ENCODE results near the gene SPCS1.
"Not testable (repeated sequence)": the region's sequence is repeated elsewhere in the genome, so short reads cannot be mapped to it uniquely, and the experiment has no call there.

SPCS1 gene

DNA sequence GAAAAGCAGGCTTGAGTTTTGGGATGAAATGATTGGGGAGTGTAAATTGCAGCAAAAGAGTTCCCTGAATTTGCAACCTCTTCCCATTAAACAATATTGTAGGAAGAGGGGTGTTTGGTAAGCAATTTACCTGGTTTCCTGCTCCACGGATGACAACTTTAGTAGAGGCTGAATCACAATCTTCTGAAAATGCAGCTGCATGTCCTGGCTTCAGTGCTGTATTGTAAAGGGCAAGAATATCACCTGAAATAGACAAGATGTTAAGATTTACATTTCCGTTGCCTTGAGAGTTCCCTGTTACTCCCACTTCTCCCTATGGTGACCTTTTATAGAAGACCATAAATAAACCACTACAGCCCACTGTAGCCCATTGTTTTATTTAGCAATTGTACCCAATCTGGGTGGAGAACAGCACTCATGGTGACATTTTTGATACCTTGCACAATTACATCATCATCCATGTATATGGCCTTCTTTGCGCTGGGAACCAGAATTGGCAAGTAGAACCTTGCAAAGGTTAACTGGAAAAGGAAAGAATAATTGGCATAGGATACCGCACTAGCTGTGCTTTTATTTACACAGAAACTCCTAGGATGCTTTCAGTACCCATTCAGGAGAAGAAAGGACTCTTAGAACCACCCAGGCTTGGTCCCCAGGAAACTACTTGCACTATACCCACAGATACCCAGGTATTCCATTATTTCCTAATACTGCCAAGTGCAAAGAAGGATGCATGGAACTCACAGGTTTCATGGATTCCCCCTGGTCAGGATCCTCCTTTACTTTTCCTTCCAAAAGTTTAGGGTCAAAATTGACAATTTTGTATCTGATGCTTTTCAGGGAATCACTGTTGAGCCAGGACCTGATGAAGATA is 9.9 kb upstream of the SPCS1 start:
- DNase-seq (ENCODE audit: low read depth) = no peak

DNA sequence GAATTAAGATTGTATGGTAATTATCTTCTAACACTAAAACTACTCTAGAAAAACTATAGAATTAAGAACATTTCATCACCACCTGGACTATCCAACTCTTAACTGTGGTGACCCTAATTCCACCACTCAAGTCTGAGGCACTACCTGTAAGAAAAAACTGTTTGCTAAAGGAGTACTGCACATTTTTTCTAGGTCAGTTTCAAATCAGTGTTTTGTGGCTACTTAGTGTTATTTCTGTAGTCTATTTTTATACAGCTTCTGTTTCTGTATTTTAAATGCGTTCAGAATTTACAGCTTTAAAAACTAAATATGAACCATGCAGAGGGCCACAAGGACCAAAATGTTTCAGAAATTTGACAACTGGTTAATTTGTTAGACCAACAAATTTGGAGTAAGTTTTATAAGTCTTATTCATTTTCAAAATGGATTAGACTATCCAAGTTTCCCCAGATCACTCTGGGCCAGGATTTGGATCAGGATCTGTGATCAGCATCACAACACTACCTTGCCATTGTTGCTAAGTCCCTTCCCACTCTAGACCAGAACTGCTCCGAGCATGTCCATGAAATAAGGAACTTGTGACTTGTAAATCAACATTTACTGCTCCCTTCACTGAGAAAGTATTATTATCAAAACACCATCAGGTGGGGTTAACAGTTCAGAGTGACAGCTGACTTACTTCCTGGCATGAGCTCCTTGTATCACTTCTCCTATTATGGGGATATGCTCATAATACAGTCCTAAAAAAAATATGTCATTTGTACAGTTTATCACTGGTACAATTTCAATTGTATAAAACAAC is 8.9 kb upstream of the SPCS1 start:
- no peak for DNase-seq (ENCODE audit: low read depth)

DNA sequence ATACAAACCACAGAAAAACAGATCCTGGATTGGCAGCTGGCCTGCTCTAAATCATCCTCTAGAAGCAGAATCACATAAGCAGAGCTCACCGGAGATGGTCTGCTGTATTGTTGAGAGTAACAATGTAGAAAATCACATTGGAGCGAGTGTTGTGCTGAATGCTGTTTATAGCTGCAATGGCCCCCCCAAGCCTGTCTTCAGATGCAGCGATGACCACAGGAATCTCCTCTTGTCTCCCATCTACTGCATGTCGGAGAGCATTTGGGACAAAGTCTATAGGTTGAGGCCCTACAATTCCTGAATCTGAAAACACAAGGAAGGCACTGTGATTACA is 8.3 kb upstream of the SPCS1 start:
- no peak for DNase-seq (ENCODE audit: low read depth)

GRCh38 chr3:52703341-52703740 is 2.6 kb upstream of the SPCS1 start:
- no peak for DNase-seq (ENCODE audit: low read depth)

GRCh38 chr3:52704611-52705437 is 1.1 kb upstream of the SPCS1 start:
- DNase-seq (ENCODE audit: low read depth) = no peak

GRCh38 chr3:52705438-52705687 is 543 bp upstream of the SPCS1 start:
- no peak for DNase-seq (ENCODE audit: low read depth)

- DNase-seq (ENCODE audit: low read depth) = no peak
These were observed 1.7 kb downstream of the SPCS1 start for GRCh38 chr3:52707585-52707984.

- no peak for DNase-seq (ENCODE audit: low read depth)
These were observed 4.6 kb downstream of the SPCS1 start for GRCh38 chr3:52710512-52710911.

DNA sequence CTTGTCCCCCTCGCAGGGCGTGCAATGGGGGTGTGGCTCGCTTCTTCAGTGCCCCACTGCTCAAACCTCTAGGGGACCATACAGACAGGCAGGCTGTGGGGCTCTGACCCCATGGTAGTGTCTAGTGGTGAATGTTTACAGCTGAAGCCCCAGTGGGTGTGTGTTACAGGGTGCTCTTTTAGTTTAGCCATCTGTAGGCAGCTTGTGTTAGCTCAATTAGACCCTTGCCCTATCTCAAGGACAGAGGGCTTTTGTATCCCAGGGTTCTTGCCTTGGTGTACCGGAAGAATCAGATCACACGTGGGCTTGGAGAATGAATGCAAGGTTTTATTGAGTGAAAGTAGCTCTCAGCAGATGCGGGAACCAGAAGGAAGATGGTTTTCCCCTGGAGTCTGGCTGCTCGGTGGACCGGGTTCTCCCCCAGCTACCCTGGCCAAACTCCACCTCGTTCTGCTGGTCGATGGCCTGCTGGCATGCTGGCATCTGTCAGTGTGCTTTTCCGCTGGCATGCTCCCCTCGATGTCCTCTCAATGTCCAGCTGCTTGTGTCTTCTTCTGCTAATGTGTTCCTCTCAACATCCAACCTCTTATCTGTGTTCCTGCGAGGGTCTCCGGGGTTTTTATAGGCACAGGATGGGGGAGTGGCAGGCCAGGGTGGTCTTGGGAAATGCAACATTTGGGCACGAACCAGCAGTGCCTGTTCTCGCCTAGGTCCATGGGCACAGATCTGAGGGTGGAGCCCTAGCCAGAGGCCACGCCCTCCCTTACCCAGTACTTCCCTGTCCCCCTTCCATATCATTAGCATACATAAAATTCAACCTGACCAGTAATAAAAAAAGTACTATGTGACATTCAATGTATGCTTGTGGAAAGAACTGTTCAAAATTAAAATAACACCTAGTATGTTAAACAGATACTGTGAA is 6.6 kb downstream of the SPCS1 start:
- no peak for DNase-seq (ENCODE audit: low read depth)

- no peak for DNase-seq (ENCODE audit: low read depth)
These were observed 8.7 kb downstream of the SPCS1 start for GRCh38 chr3:52714335-52715302.

DNA sequence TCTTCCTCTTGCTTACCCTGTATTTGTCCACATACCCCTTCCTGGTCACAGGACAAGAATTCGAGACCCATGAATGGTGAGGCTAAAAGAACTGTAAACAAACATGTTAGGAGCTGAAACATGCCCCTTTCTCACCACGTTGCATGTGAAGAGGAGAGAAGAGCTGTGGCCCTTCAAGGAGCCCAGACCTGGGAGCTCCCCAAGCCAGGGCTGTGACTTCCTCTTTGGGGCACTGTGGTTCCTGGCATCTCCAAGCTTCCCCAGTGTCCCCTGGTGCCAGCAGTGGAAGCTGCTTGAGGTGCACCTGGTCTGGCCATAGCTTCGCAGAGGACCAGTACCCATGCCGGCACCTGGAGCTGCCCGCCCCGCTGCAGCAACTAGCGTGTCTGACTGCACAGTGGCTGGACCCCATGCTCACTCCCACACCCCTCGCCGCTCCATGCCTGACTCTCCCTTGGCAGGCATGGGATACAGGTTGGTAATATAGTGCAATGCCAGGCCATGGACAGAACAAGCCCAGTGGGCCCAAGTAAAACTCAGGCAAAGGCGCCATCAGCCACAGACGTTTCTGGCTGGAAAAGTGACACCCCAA is 9.9 kb downstream of the SPCS1 start:
- no peak for DNase-seq (ENCODE audit: low read depth)

DNA sequence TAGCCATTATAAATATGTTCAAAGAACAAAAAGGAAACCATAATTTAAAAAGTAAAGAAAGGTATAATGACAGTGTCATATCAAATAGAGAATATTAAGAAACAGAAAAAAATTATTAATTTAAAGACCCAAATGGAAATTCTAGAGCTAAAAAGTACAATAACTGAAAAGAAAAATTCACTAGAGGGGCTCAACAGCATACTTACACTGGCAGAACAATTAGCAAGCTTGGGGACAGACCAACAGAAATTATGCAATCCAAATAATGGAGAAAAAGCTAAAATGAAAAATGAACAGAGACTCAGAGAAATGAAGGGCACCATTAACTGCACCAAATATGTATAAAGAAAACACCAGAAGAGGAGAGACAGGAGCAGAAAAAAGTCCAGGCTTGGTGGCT is 13.7 kb downstream of the SPCS1 start:
- DNase-seq (ENCODE audit: low read depth) = no peak

DNA sequence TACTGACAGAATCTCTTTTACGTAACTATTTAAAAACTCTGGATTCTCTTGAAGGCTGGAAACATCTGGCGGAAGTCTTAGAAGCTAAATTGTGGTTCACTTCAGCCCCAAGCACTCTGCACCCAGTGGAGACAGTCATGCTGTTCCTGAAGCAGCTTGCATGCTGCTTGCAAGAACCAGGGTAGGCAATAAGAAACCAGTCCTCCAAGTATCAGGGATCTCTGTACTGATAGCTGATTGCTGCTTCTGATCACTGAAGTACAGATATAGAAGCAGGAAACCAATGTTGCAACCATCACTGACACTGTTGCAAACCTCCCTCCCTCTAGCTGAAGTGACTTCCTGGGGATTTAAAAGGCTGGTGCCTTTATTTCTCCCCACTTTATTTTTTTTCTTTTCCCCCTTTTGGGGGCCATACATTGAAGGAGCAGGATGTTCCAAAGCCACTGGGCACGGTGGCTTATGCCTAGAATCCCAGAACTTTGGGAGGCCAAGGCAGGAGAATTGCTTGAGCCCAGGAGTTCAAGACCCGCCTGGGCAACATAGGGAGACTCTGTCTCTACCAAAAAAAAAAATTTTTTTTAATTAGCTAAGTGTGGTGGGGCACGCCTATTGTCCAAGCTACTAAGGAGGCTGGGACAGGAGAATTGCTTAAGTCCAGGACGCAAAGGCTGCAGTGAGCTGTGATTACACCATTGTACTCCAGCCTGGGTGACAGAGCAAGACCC is 15.3 kb downstream of the SPCS1 start:
- DNase-seq (ENCODE audit: low read depth) = no peak

GRCh38 chr3:52721730-52722008 is 15.8 kb downstream of the SPCS1 start:
- DNase-seq (ENCODE audit: low read depth) = no peak

GRCh38 chr3:52722491-52722890 is 16.6 kb downstream of the SPCS1 start:
- DNase-seq (ENCODE audit: low read depth) = no peak

GRCh38 chr3:52723935-52724334 is 18.0 kb downstream of the SPCS1 start:
- no peak for DNase-seq (ENCODE audit: low read depth)

GRCh38 chr3:52724511-52724910 is 18.6 kb downstream of the SPCS1 start:
- DNase-seq (ENCODE audit: low read depth) = no peak

DNA sequence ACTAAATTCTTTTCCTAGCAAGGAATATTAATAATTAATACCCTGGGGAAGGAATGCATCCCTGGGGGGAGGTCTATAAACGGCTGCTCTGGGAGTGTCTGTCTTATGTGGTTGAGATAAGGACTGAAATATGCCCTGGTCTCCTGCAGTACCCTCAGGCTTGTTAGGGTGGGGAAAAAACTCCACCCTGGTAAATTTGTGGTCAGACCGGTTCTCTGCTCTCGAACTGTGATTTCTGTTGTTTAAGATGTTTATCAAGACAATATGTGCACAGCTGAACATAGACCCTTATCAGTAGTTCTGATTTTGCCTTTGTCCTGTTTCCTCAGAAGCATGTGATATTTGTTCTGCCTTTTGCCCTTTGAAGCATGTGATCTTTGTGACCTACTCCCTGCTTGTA is 22.8 kb downstream of the SPCS1 start:
- not testable (repeated sequence) for DNase-seq (ENCODE audit: low read depth)

GRCh38 chr3:52730681-52731080 is 24.8 kb downstream of the SPCS1 start:
- no peak for DNase-seq (ENCODE audit: low read depth)

DNA sequence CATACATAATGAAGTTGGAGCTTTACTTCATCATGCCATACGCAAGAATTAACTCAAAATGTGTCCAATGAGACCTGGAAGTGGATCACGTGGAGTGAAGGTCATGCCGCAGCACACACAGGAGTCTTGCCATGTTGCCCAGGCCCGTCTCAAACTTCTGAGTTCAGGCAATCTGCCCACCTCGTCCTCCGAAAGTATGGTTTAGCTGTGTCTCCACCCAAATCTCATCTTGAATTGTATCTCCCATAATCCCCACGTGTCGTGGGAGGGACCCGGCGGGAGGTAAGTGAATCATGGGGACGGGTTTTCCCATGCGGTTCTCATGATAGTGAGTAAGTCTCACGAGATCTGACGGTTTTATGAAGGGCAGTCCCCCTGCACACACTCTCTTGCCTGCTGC is 25.7 kb downstream of the SPCS1 start:
- no peak for DNase-seq (ENCODE audit: low read depth)
